ENCODE results near the gene RAET1G.

DNA sequence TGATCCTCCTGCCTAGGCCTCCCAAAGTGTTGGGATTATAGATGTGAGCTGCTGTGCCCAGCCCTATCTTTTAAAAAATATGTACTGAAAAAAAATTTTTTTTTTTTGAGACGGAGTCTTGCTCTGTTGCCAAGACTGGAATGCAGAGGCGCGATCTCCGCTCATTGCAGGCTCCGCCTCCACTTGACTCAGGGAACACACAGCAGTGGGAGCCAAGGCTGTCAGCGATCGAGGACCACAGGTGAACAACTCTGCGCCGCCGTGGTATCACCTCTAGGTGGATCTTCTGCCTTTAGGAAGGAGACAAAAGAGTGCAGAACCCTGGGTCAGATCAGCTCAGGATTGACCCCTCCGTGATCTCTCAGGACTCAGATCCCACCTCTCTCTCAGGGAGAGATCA, 38.7 kb downstream of the RAET1G start:
- TF ChIP-seq, protein P1, sequence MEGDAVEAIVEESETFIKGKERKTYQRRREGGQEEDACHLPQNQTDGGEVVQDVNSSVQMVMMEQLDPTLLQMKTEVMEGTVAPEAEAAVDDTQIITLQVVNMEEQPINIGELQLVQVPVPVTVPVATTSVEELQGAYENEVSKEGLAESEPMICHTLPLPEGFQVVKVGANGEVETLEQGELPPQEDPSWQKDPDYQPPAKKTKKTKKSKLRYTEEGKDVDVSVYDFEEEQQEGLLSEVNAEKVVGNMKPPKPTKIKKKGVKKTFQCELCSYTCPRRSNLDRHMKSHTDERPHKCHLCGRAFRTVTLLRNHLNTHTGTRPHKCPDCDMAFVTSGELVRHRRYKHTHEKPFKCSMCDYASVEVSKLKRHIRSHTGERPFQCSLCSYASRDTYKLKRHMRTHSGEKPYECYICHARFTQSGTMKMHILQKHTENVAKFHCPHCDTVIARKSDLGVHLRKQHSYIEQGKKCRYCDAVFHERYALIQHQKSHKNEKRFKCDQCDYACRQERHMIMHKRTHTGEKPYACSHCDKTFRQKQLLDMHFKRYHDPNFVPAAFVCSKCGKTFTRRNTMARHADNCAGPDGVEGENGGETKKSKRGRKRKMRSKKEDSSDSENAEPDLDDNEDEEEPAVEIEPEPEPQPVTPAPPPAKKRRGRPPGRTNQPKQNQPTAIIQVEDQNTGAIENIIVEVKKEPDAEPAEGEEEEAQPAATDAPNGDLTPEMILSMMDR (IDR thresholded peaks at IDR 0.05): no peak
- TF ChIP-seq POLR2AphosphoS5 (IDR thresholded peaks at IDR 0.05): no peak

All from upper lobe of left lung (tissue), 4 donors.